Endothelial cell (in vitro differentiated cells): ENCODE data around the gene CRAT. TPM values are rescaled to one million over a fixed set of nuclear protein-coding genes. Genes with fewer than 3 reads are reported as not detected.

Source experiments
- DNase-seq: peaks from one replicate; pipeline ENCODE4 v3.0.0; 2021; ENCODE audit warnings: low spot score
- H3K27ac Mint-ChIP-seq: one replicate; pipeline ENCODE4 v1.8.0; 2021; ENCODE audit warnings: mixed read lengths, inconsistent platforms; ENCODE audit not compliant: unreplicated experiment
- H3K27me3 Mint-ChIP-seq: one replicate; pipeline ENCODE4 v1.8.0; 2021; ENCODE audit warnings: mild to moderate bottlenecking, moderate library complexity, mixed read lengths, inconsistent platforms; ENCODE audit not compliant: unreplicated experiment
- H3K36me3 Mint-ChIP-seq: one replicate; pipeline ENCODE4 v1.8.0; 2021; ENCODE audit warnings: mild to moderate bottlenecking, low read depth, mixed read lengths, inconsistent platforms; ENCODE audit not compliant: unreplicated experiment
- H3K4me1 Mint-ChIP-seq: one replicate; pipeline ENCODE4 v1.8.0; 2021; ENCODE audit warnings: mild to moderate bottlenecking, mixed read lengths, inconsistent platforms; ENCODE audit not compliant: unreplicated experiment
- H3K4me3 Mint-ChIP-seq: one replicate; pipeline ENCODE4 v1.8.0; 2021; ENCODE audit warnings: mild to moderate bottlenecking, mixed read lengths, inconsistent platforms; ENCODE audit not compliant: unreplicated experiment
- H3K9me3 Mint-ChIP-seq: one replicate; pipeline ENCODE4 v1.8.0; 2021; ENCODE audit warnings: mixed read lengths, inconsistent platforms; ENCODE audit not compliant: unreplicated experiment
- CTCF ChIP-seq: fragments of 200-600 bp; sonication (generic); IDR thresholded peaks from one replicate; pipeline ENCODE4 v1.5.0; 2021; ENCODE audit warnings: antibody characterized with exemption; ENCODE audit not compliant: unreplicated experiment
- total RNA-seq: library from RNA; stranded (reverse); fragmentation: NEBNext Ultra II Directional; extraction: Animal tissue kit (Norgen Biotek cat#: 25700); gene quantifications from one replicate; pipeline ENCODE4 v1.2.1, GENCODE V29; 2021; ENCODE audit not compliant: unreplicated experiment

The CRAT gene
- total RNA-seq, 1 donor from 2014 or later, result 42.9 TPM

- Mint-ChIP-seq H3K36me3 (no peaks in the 10 kb centered on the region), H3K9me3 (no peaks in the 10 kb centered on the region)
- TF ChIP-seq CTCF, result no peak
Measured at GRCh38 chr9:129111528-129112151, 1.0 kb upstream of the CRAT start.

GRCh38 chr9:129109952-129110739 lies 447 bp downstream of the CRAT start:
- Mint-ChIP-seq H3K4me3 (peak overlapping the region; percentile 84), H3K4me1 (peaks cover 18% of the 10 kb centered on the region), H3K36me3 (no peaks in the 10 kb centered on the region), H3K27me3 (peaks cover 13% of the 10 kb centered on the region), H3K27ac (no peak overlapping the region), H3K9me3 (no peaks in the 10 kb centered on the region)
- no peak for DNase-seq
- no peak for TF ChIP-seq CTCF

More at GRCh38 chr9:129111528-129112151, 1.0 kb upstream of the CRAT start:
- DNase-seq, result no peak
- Mint-ChIP-seq H3K4me3 (peak overlapping the region; percentile 97), H3K27me3 (peaks cover 13% of the 10 kb centered on the region), H3K27ac (peak overlapping the region; percentile 64), H3K4me1 (peaks cover 18% of the 10 kb centered on the region)

- no peak for DNase-seq
- H3K36me3 Mint-ChIP-seq, result no peaks in the 10 kb centered on the region
- no peaks in the 10 kb centered on the region for H3K9me3 Mint-ChIP-seq
- peaks cover 13% of the 10 kb centered on the region for H3K27me3 Mint-ChIP-seq
- H3K4me1 Mint-ChIP-seq, result peaks cover 18% of the 10 kb centered on the region
- no peak overlapping the region for H3K27ac Mint-ChIP-seq
- no peak for TF ChIP-seq CTCF
- peak overlapping the region; percentile 84 for H3K4me3 Mint-ChIP-seq
Measured at GRCh38 chr9:129109537-129109903, 1.1 kb downstream of the CRAT start.

GRCh38 chr9:129108805-129109536 lies 1.6 kb downstream of the CRAT start:
- H3K9me3 Mint-ChIP-seq, result no peaks in the 10 kb centered on the region
- no peak overlapping the region for H3K27ac Mint-ChIP-seq
- no peaks in the 10 kb centered on the region for H3K36me3 Mint-ChIP-seq
- DNase-seq, result no peak
- no peak for TF ChIP-seq CTCF
- H3K4me3 Mint-ChIP-seq, result peak overlapping the region; percentile 84
- H3K27me3 Mint-ChIP-seq, result peaks cover 13% of the 10 kb centered on the region
- peaks cover 18% of the 10 kb centered on the region for H3K4me1 Mint-ChIP-seq
